Memory B cell (primary cell): Measurements from ENCODE around the gene PANX2.

ENCODE experiments used
- ATAC-seq: fragments of 150-1000 bp; cut with Tn5 transposase; 2 replicates; pipeline ENCODE4 v1.10.0; 2021; ENCODE audit warnings: low read depth, mild to moderate bottlenecking, moderate library complexity
- DNase-seq, 2 donors: peaks; one replicate each; pipeline ENCODE4 v3.0.0; 2022; ENCODE audit warnings: low spot score in 2 of 2
- H3K27ac Mint-ChIP-seq: one replicate; pipeline ENCODE4 v1.8.0; 2022; ENCODE audit warnings: mild to moderate bottlenecking, moderate library complexity, mixed read lengths
- H3K27me3 Mint-ChIP-seq: one replicate; pipeline ENCODE4 v1.8.0; 2022; ENCODE audit warnings: mixed read lengths
- H3K36me3 Mint-ChIP-seq: one replicate; pipeline ENCODE4 v1.8.0; 2022; ENCODE audit warnings: mild to moderate bottlenecking, mixed read lengths
- H3K4me1 Mint-ChIP-seq: one replicate; pipeline ENCODE4 v1.8.0; 2022; ENCODE audit warnings: mixed read lengths
- H3K4me3 Mint-ChIP-seq: one replicate; pipeline ENCODE4 v1.8.0; 2022; ENCODE audit warnings: mild to moderate bottlenecking, moderate library complexity, mixed read lengths
- H3K9me3 Mint-ChIP-seq: one replicate; pipeline ENCODE4 v1.8.0; 2022; ENCODE audit warnings: mixed read lengths

PANX2 gene

DNA sequence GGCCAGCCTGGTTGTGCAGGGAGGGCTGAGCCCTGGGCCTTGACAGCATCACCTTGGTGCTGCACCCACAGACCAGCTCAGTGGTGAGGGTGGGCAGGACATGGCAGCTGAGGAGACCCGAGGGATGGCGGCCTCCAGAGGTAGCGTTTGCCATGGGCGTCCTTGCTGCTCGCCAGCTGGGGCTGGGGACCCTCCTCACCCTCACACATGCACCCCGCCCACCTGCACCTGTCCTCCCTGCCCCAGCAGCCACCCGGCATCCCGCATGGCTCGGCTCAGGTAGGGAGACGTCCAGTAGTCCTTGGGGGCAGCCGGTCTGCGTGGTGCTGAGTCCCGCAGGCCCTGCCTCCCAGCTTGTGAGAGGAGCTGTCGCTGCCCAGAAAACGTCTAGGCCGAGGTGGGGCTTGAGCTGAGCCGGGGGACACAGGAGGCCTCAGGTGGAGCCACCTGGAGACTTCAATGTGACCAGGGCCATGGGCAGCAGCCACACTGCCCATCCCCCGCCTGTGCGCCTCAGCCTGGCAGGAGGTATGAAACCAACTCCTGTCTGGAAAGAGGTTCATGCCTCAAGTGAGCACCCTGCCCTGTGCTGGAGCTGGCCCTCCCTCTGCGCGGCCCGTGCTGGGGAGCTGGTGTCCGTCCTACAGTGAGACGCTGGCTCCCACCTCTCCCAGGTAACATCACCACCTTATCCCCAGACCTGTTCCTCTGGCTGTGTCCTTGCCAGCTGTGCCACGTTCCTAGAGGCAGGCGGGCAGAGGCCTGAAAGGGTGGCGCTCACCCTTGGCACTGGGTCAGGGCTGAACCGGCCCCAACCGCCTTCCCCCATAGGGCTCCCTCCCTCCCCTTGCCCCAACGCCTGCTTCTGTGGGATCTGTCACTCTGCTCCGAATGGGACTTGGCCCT lies 11.9 kb downstream of the PANX2 start:
- Mint-ChIP-seq H3K27ac (no peak overlapping the region), H3K36me3 (no peaks in the 10 kb centered on the region), H3K4me1 (peaks cover 19% of the 10 kb centered on the region), H3K9me3 (no peaks in the 10 kb centered on the region), H3K27me3 (peaks cover 15% of the 10 kb centered on the region), H3K4me3 (no peak overlapping the region)
- no peak for ATAC-seq
- no peak for DNase-seq

DNA sequence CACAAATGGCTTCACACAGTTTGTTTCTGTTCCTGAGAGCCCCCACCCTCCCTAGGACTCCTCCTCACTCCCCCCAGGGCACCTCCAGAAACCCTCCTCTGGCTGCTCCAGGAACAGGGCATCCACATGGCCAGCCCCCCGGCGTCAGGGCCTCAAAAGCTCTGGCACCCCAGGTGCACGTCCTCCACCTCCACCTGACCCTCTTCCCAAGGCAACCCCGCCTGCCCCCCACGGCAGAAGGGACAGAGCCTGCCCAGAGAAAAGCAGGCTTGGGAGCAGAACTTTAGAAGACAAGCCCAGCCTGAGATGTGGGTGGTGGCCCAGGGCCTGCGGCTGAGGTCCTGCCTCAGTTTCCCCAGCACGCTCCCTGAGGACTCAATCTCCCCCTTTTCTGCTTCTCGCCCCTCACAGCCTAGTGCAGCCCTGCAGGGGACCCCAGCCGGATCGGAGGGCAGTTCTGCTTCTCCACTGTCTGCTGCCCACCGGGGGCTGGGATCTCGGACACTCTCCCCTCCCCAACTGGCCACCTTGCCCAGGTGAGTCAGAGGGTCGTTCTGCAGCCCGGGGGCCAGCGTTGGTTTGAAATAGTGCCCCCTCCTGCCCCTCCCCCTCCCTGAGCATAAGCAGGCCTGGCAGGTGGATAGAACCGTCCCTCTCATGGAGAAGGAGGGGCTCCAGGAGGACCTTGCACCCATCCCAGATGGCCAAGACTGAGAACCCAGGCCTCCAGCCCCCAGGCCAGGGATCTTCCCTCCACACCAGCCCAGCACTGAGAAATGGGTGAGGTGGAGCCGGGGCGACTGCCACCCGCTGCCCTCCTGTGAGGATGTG lies 12.8 kb downstream of the PANX2 start:
- no peak for ATAC-seq

DNA sequence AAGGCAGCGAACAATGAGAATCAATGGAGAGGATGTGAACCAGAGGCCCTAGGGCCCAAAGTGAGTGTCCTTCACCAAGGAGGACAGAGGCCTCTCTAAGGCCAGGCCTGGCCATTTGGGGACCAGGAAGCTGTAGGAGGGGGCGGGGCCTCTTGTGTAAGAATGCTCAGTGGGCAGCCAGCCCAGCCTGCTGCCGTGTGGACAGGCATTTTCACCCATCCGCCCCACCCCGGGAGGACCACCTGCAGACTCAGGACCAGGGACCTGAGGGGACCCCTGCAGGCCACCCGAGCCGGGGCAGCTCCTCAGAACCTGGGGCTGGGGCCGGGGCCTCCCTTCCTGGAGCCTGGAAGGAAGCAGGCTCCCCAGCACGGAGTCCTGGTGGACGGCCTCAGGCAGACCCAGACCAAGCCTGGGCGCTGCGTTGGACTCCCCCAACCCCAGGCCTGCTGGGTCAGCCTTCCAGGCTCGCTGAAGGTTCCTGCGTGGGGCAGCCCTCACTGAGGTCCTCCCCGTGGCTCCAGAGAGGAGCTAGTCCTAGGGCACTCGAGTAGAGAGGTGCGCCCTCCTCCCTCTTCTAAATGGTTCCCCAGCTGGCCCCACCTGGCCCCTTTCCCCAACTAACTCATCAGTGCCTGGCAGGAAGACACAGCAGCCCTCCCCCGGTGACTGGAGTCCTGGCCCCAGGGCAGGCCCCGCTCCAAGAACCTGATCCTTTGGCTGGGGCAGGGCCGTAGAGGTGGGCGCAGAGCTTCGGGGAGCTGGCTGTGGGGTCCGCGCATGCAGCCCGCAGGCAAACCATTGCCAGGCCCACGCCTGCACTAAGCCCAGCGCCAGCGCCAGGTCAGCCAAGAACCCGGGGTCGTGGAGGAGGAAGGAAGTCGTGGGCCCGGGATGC lies 13.7 kb downstream of the PANX2 start:
- Mint-ChIP-seq H3K36me3 (no peaks in the 10 kb centered on the region), H3K4me1 (peaks cover 25% of the 10 kb centered on the region), H3K27me3 (peaks cover 14% of the 10 kb centered on the region), H3K9me3 (no peaks in the 10 kb centered on the region), H3K4me3 (peak overlapping the region; percentile 87), H3K27ac (peak overlapping the region; percentile 86)
- DNase-seq (no peak), ATAC-seq (no peak)

More for the DNA sequence above, 12.8 kb downstream of the PANX2 start:
- no peaks in the 10 kb centered on the region for H3K36me3 Mint-ChIP-seq
- H3K9me3 Mint-ChIP-seq: no peaks in the 10 kb centered on the region
- peak overlapping the region; percentile 55 for H3K4me3 Mint-ChIP-seq
- DNase-seq: no peak
- H3K4me1 Mint-ChIP-seq: peaks cover 22% of the 10 kb centered on the region
- H3K27ac Mint-ChIP-seq: no peak overlapping the region
- peaks cover 14% of the 10 kb centered on the region for H3K27me3 Mint-ChIP-seq

DNA sequence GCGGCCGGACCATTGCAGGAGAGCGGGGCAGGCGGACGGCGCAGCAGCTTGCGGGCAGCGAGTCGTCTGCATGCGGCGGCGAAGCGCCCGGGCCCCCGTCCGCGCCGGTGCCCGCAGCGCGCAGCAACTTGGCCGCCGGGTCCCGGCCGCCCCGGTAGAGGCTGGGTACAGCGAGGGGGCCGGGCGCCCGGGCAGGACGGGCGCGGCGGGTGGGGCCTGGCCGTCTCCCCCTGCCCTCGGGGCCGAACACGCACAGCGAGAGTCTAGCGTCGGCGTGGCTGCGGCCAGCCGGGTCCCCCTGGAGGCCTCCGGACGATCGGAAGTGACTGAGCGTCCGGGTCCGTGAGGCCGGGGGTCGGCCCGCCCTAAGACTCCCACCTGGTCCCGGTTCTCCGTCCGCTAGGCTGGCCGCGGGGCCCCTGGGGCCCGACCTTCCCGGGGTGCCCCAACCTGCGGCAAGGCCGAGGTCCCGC lies 14.4 kb downstream of the PANX2 start:
- Mint-ChIP-seq H3K36me3 (no peaks in the 10 kb centered on the region), H3K27me3 (peaks cover 9% of the 10 kb centered on the region), H3K9me3 (no peaks in the 10 kb centered on the region), H3K4me3 (peak overlapping the region; percentile 87), H3K4me1 (peaks cover 25% of the 10 kb centered on the region), H3K27ac (peak overlapping the region; percentile 86)
- ATAC-seq: no peak
- no peak for DNase-seq

DNA sequence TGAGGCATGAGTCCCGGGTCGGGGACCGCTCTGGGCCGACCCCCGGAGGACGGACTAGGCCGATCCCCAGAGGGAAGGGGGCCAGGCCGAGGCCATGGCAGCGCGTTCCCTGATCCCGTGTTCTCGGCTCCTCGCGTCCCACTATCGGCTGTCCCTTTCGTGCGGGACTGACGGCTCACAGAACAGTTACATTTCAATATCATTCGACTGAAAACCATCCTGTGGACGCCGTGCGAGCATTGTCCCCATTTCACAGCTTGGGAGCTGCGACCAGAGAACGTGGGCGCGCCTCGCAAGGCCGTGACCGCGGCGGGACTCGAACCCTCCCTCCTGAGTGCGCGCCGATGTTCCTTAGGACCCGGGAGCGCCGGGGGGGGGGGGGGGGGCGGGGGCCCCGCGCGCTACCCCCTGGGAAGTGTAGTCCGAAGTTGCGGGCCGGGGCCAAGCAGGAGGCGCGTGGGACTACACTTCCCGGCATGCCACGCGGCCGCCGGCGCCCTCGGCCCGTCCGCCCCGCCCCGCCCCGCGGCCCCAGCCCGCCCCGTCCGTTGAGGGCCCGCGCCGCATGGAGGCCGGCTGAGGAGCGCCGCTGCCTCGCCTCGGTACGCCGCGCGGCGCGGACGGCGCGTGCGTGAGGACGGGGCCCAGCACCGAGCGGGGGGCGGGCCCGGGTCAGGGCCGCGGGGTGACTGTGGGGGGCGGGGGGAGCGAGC lies 15.0 kb downstream of the PANX2 start, which contains the start of gene TRABD:
Gene TRABD, plus strand, starts transcription at position 539 of the 713 bp plus-strand sequence. CDS start 7,148 bp downstream, outside the sequence.
- Mint-ChIP-seq H3K9me3 (no peaks in the 10 kb centered on the region), H3K27me3 (peaks cover 6% of the 10 kb centered on the region), H3K4me1 (peaks cover 22% of the 10 kb centered on the region), H3K4me3 (peak within 1 kb of the TSS; percentile 92), H3K27ac (peak within 1 kb of the TSS; percentile 86), H3K36me3 (no peaks in the 10 kb centered on the region)
- peak; percentile 78 to 81 for DNase-seq
- peak; percentile 61 for ATAC-seq

DNA sequence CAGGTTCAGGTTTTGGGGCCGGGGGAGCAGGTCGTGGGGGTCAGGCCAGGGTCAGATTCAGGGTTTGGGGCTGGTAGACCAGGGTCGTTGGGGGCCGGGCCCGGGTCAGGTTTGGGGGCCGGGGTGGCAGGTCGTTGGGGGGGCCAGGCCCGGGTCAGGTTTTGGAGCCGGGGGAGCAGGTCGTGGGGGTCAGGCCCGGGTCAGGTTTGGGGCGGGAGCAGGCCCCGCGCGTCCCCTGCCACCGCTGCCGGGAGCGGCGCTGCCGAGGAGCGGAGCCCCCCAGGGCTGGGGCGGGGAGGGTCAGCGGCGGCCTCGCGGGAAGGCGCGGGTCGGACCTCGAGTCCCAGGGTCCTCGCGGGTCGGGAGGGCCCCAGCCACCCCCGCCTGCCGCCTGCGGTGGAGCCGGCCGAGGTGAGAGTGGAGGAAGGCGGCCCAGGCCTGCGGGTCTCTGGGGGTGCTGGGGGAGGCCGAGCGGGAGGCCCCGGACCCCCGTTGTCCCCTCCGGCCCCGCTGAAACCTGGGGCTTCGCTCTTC lies 15.7 kb downstream of the PANX2 start:
- no peaks in the 10 kb centered on the region for H3K9me3 Mint-ChIP-seq
- peaks cover 6% of the 10 kb centered on the region for H3K27me3 Mint-ChIP-seq
- H3K4me1 Mint-ChIP-seq: peaks cover 24% of the 10 kb centered on the region
- peak overlapping the region; percentile 92 for H3K4me3 Mint-ChIP-seq
- peak overlapping the region; percentile 82 for H3K27ac Mint-ChIP-seq
- DNase-seq (no peak), ATAC-seq (no peak)
- H3K36me3 Mint-ChIP-seq: no peaks in the 10 kb centered on the region

DNA sequence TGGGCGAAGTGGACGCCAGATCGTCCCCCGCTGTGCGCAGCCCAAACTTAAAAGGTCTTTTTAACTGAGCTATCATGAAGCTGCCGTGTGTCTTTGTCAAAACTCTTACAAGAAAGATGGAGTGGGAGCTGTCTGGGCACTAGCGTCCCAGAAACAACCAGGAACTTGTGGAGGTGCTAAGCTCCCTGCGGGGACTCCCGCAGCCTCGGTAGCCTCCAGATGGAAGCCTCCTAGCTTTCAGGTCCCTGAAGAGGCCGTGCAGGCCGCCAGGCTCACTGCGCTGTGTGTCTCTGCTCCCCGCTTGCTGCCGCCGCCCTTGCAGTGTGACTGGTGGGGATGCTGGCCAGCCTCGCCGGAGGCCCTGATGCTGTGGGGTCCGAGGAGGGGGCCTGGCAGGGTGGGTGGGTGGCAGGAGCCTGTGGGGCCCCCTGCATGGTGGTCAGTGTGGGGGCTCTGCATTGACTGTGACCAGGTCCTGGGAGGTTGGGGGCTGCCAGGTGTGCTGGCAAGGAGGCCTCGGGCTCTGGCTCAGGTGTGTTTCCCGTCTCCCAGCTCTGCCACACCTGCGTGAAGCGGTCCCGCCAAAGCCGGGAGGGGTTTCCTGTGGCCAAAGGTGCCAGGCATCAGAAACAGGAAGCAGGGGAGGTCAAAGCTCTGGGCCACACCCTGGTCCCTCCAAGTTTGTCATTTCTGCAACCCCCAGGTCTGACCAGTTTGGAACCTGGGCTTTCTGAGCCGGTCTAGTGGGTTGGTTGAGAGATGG lies 16.4 kb downstream of the PANX2 start:
- Mint-ChIP-seq H3K27ac (peak overlapping the region; percentile 82), H3K4me3 (peak overlapping the region; percentile 92), H3K9me3 (no peaks in the 10 kb centered on the region), H3K27me3 (peaks cover 6% of the 10 kb centered on the region), H3K4me1 (peaks cover 27% of the 10 kb centered on the region), H3K36me3 (no peaks in the 10 kb centered on the region)
- no peak for ATAC-seq
- no peak for DNase-seq

DNA sequence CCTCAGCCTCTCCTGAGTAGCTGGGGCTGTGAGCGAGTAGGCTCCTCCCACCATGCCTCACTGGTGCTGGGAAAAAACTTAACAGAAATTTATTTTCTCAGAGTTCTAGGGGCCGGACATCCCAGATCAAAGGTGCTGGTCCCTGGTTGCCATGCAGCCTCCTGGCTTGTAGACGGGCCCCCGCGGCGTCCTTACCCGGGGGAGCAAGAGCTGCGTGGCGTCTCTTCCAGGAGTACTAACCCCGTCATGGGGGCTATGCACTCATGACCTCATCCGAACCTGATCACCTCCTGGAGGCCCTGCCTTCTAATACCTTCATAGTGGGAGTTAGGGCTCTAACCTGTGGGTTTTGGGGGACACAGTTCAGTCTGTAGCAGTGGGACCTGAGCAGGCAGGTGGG lies 17.8 kb downstream of the PANX2 start:
- no peak for DNase-seq
- H3K27ac Mint-ChIP-seq: no peak overlapping the region
- H3K9me3 Mint-ChIP-seq: no peaks in the 10 kb centered on the region
- no peak overlapping the region for H3K4me3 Mint-ChIP-seq
- no peak for ATAC-seq
- H3K27me3 Mint-ChIP-seq: peaks cover 6% of the 10 kb centered on the region
- H3K4me1 Mint-ChIP-seq: peaks cover 36% of the 10 kb centered on the region
- peaks cover 4% of the 10 kb centered on the region for H3K36me3 Mint-ChIP-seq

DNA sequence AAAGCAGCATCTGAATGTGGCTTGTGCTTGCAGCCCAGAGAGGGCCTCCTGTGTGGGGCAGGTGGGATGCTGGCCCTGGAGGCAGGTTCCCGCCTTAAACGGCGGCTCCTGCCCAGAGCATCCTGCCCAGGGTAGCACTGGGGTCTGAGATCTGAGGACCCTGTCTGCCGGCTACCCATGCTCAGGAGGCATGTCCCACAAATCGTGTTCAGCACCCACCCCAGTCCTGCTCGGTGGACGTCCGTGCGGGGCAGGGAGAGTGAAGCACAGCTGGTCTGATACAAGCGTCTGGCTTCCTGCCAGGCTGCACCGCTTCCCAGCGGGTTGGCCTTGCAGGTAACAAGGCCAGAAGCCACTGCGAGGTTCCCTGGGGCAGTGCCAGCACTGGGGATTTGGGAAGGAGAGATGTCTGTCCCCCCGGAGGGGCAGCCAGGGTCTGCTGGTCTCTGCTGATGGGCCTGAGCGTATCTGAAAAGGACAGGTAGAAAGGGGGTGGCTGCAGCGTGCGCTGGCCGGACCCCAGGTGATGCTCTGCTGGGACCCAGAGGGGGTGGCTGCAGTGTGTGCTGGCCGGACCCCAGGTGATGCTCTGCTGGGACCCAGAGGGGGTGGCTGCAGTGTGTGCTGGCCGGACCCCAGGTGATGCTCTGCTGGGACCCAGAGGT lies 18.8 kb downstream of the PANX2 start:
- DNase-seq: no peak
- Mint-ChIP-seq H3K9me3 (no peaks in the 10 kb centered on the region), H3K4me3 (peak overlapping the region; percentile 90), H3K4me1 (peaks cover 34% of the 10 kb centered on the region), H3K27me3 (peaks cover 4% of the 10 kb centered on the region), H3K36me3 (peaks cover 4% of the 10 kb centered on the region), H3K27ac (peak overlapping the region; percentile 100)
- ATAC-seq: no peak

DNA sequence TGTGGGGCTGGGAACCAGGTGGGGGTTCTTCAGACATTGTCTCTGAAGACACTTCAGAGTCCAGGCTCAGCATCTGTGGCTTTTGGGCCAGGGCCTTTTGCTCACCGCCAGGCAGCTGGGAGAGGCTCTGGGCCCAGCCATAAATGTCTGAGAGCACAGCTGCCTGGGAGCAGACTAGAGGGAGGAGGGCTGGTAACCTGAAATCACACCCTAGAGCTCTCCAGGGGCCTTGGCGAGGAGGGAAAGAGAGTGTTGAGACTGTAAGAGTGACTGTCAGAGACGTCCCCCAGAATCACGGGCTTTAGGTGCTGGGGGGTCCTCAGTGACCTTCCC lies 19.3 kb downstream of the PANX2 start:
- peaks cover 4% of the 10 kb centered on the region for H3K36me3 Mint-ChIP-seq
- H3K4me1 Mint-ChIP-seq: peaks cover 32% of the 10 kb centered on the region
- peak overlapping the region; percentile 100 for H3K27ac Mint-ChIP-seq
- H3K27me3 Mint-ChIP-seq: peaks cover 1% of the 10 kb centered on the region
- H3K9me3 Mint-ChIP-seq: no peaks in the 10 kb centered on the region
- H3K4me3 Mint-ChIP-seq: peak overlapping the region; percentile 90
- ATAC-seq (no peak), DNase-seq (no peak)

DNA sequence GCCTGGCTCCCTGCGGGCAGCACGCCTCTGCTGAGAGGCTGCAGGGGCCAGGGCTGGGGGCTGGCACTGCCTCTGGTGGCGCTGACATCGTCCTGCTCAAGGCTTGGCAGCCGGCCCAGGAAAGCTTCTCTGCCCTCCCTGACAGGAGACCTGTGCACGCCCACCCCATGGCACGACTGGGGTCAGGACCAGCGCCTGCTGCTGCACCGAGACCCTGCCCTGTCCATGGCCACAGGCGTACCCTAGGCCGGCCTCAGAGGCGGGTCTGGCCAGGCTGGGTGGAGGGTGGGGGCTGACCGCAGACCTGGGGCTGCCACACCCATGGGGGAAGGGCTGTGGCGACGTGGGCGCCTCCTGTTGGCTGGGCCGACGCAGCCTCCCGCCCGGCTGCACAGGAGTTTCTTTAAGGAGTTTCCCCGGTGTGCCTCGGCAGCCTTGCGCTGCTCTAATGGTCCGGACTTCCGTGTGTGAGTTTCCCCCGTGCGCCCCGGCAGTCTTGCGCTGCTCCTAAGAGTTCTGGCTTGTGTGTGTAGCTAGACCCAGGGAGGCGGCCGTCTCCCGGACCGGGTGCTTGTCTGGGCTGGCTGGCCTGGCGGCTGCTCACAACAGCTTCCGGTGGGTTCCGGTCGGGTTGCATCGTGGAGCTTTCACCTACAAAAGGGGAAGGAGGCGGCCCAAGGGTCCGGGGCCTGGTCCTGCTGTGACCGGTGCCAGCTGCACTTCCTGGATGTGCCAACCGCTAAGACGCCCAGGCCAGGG lies 19.8 kb downstream of the PANX2 start:
- H3K27me3 Mint-ChIP-seq: peaks cover 1% of the 10 kb centered on the region
- peak; percentile 89 to 90 for DNase-seq
- peak overlapping the region; percentile 90 for H3K4me3 Mint-ChIP-seq
- H3K9me3 Mint-ChIP-seq: no peaks in the 10 kb centered on the region
- H3K36me3 Mint-ChIP-seq: peaks cover 4% of the 10 kb centered on the region
- peaks cover 31% of the 10 kb centered on the region for H3K4me1 Mint-ChIP-seq
- H3K27ac Mint-ChIP-seq: peak overlapping the region; percentile 100
- ATAC-seq: peak; percentile 50
